Activated naive CD8-positive, alpha-beta T cell treated with anti-CD3 and anti-CD28 coated beads, Interleukin-2, amount 10 ng/mL, durations not matched to agents 7 days and 5 days (primary cell): ENCODE data around the gene NOTCH3. TPM values are rescaled to one million over a fixed set of nuclear protein-coding genes. Genes with fewer than 3 reads are reported as not detected.

Experiments
- ATAC-seq: fragments of 150-1000 bp; cut with Tn5 transposase; one replicate; pipeline ENCODE4 v1.10.0; 2021; ENCODE audit warnings: low read depth, moderate library complexity
- POLR2A ChIA-PET: fragments of 350-600 bp; sonication (Branson Sonifier 250); formaldehyde crosslinking; loops from one replicate; lab custom pipeline; 2021; ENCODE audit warnings: antibody characterized with exemption; lab: Charles Lee
- DNase-seq: peaks from one replicate; pipeline ENCODE4 v3.0.0; 2021
- H3K27ac Mint-ChIP-seq: one replicate; pipeline ENCODE4 v1.8.0; 2022; ENCODE audit warnings: mild to moderate bottlenecking, mixed read lengths
- H3K27me3 Mint-ChIP-seq: one replicate; pipeline ENCODE4 v1.8.0; 2022; ENCODE audit warnings: mild to moderate bottlenecking, moderate library complexity, mixed read lengths
- H3K36me3 Mint-ChIP-seq: one replicate; pipeline ENCODE4 v1.8.0; 2021; ENCODE audit warnings: mild to moderate bottlenecking, mixed read lengths
- H3K4me1 Mint-ChIP-seq: one replicate; pipeline ENCODE4 v1.8.0; 2021; ENCODE audit warnings: mixed read lengths
- H3K4me3 Mint-ChIP-seq: one replicate; pipeline ENCODE4 v1.8.0; 2022; ENCODE audit warnings: mild to moderate bottlenecking, moderate library complexity, mixed read lengths
- H3K9me3 Mint-ChIP-seq: one replicate; pipeline ENCODE4 v1.8.0; 2021; ENCODE audit warnings: mixed read lengths
- microRNA-seq: library from miRNA; unstranded; fragments of <30 nt; microRNA quantifications from one replicate; pipeline ENCODE4 v1.2.0, GENCODE V29; 2022
- total RNA-seq, 2 experiments: library from RNA; stranded (reverse); gene quantifications; one replicate each; pipeline ENCODE4 v1.2.3, GENCODE V29; 2021

The NOTCH3 gene
- total RNA-seq, 2 experiments from 2014 or later: 0.22 to 0.31 TPM

GRCh38 chr19:15115080-15115479, 85.7 kb downstream of the NOTCH3 start:
- no peak overlapping the region for H3K27ac Mint-ChIP-seq
- H3K4me1 Mint-ChIP-seq: no peaks in the 10 kb centered on the region
- no peak for ATAC-seq

DNA sequence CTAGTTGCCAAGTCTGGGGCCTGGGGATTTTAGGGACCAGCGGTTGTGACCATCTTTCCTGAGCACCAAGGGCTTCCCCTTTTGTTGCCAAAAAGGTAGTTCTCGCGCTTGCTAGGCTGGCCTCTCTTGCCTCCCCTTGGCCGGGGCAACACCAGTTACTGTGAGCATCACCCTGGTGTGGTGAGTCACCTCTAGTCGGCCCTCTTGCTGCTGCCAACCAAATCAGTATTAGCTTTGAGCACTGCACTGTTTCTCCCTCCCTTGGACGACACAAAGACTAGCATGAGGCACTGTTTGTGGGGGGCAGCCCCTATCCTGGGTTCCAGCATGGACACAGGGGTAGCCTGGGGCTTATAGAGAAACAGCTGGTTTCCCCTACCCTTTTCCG, 86.6 kb downstream of the NOTCH3 start:
- ATAC-seq (no peak), DNase-seq (no peak)
- POLR2A ChIA-PET: no interaction called here
- no peak overlapping the region for H3K4me3 Mint-ChIP-seq
- no peaks in the 10 kb centered on the region for H3K27me3 Mint-ChIP-seq
- no peaks in the 10 kb centered on the region for H3K9me3 Mint-ChIP-seq
- no peaks in the 10 kb centered on the region for H3K4me1 Mint-ChIP-seq
- peaks cover 17% of the 10 kb centered on the region for H3K36me3 Mint-ChIP-seq
- H3K27ac Mint-ChIP-seq: no peak overlapping the region

More at GRCh38 chr19:15115080-15115479, 85.7 kb downstream of the NOTCH3 start:
- POLR2A ChIA-PET: no interaction called here
- Mint-ChIP-seq H3K27me3 (no peaks in the 10 kb centered on the region), H3K9me3 (no peaks in the 10 kb centered on the region), H3K4me3 (no peak overlapping the region), H3K36me3 (peaks cover 24% of the 10 kb centered on the region)
- no peak for DNase-seq

GRCh38 chr19:15113245-15114152, 87.3 kb downstream of the NOTCH3 start:
- Mint-ChIP-seq H3K36me3 (peaks cover 13% of the 10 kb centered on the region), H3K27ac (no peak overlapping the region), H3K4me1 (no peaks in the 10 kb centered on the region), H3K9me3 (no peaks in the 10 kb centered on the region), H3K4me3 (no peak overlapping the region), H3K27me3 (no peaks in the 10 kb centered on the region)
- POLR2A ChIA-PET: no interaction called here
- ATAC-seq: no peak
- DNase-seq: no peak

DNA sequence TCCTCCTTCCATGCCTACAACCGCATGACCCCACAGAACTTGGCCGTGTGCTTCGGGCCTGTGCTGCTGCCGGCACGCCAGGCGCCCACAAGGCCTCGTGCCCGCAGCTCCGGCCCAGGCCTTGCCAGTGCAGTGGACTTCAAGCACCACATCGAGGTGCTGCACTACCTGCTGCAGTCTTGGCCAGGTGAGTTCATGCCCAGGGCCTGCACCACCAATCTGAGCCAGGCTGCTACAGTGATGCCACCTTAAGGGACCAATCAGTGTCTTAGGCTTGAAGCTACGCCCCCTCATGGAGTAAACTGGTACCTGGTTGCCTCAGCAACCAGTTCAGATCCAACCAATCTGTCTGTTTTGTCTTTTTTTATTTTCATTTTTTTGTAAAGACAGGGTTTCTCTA, 88.4 kb downstream of the NOTCH3 start:
- POLR2A ChIA-PET: no interaction called here
- Mint-ChIP-seq H3K36me3 (peaks cover 4% of the 10 kb centered on the region), H3K9me3 (no peaks in the 10 kb centered on the region), H3K4me1 (peaks cover 6% of the 10 kb centered on the region), H3K27ac (no peak overlapping the region), H3K27me3 (no peaks in the 10 kb centered on the region), H3K4me3 (no peak overlapping the region)
- no peak for ATAC-seq
- no peak for DNase-seq

DNA sequence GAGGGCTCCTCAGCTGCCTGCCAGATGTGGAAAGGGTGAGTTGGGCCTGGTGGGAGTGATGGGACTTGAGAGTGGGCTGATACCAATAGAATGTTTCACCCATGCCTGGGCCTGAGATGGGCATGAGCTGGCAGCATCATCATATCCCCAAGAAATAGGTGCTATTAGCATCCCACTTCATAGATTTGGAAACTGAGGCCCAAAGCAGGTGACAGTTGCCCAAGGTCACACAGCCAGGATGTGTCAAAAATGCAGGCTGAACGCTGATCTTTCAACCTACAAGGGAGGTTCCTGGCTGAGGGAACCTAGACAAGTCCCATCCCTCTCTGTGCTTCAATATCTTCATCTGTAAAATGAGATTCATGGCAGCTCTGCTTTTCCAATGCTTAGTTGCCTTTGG, 89.0 kb downstream of the NOTCH3 start:
- ATAC-seq (no peak), DNase-seq (no peak)
- no peak overlapping the region for H3K27ac Mint-ChIP-seq
- H3K4me1 Mint-ChIP-seq: peaks cover 6% of the 10 kb centered on the region
- H3K36me3 Mint-ChIP-seq: peaks cover 4% of the 10 kb centered on the region
- POLR2A ChIA-PET: no interaction called here
- H3K4me3 Mint-ChIP-seq: no peak overlapping the region
- H3K27me3 Mint-ChIP-seq: peaks cover 2% of the 10 kb centered on the region
- no peaks in the 10 kb centered on the region for H3K9me3 Mint-ChIP-seq

GRCh38 chr19:15110418-15110815, 90.4 kb downstream of the NOTCH3 start:
- Mint-ChIP-seq H3K27ac (no peak overlapping the region), H3K9me3 (no peaks in the 10 kb centered on the region), H3K4me1 (peaks cover 8% of the 10 kb centered on the region), H3K27me3 (peaks cover 15% of the 10 kb centered on the region), H3K36me3 (peaks cover 4% of the 10 kb centered on the region), H3K4me3 (no peak overlapping the region)
- POLR2A ChIA-PET: no interaction called here
- ATAC-seq (no peak), DNase-seq (no peak)

DNA sequence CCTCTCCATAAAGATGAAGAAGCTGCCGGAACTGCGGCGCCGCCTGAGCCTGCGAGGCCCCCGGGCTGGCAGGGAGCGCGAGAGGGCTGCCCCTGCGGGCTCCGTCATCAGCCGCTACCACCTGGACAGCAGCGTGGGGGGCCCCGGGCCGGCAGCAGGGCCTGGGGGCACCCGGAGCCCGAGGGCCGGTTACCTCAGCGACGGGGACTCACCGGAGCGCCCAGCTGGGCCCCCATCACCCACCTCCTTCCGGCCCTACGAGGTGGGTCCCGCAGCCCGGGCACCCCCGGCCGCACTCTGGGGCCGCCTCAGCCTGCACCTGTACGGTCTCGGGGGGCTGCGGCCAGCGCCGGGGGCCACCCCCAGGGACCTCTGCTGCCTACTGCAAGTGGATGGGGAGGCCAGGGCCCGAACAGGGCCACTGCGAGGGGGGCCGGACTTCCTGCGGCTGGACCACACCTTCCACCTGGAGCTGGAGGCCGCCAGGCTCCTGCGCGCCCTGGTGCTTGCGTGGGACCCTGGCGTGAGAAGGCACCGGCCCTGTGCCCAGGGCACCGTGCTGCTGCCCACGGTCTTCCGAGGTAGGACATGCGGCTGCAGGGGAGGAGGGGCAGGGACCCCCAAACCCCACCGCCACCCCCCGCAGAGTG, 90.9 kb downstream of the NOTCH3 start:
- DNase-seq (no peak), ATAC-seq (no peak)
- Mint-ChIP-seq H3K9me3 (peaks cover 2% of the 10 kb centered on the region), H3K27me3 (peaks cover 15% of the 10 kb centered on the region), H3K36me3 (peaks cover 4% of the 10 kb centered on the region), H3K4me3 (no peak overlapping the region), H3K4me1 (peaks cover 8% of the 10 kb centered on the region), H3K27ac (no peak overlapping the region)
- POLR2A ChIA-PET: no interaction called here

Small RNA genes within 50 kb of the gene (microRNA-seq; reads per million reads assigned to microRNA genes)
- 2.1 reads per million for gene MIR6795

Other genes starting within 250 kb of the NOTCH3 start
- not detected for gene SLC1A6, start 221.1 kb downstream of the NOTCH3 start, total RNA-seq
- not detected for gene CASP14, start 151.5 kb downstream of the NOTCH3 start, total RNA-seq
- gene OR1I1, start 118.8 kb downstream of the NOTCH3 start, total RNA-seq: not detected
- gene SYDE1, start 93.6 kb downstream of the NOTCH3 start, total RNA-seq: under 1 TPM; 0.33 to 0.34 TPM
- gene EPHX3, start 31.5 kb upstream of the NOTCH3 start, total RNA-seq: not detected
- gene BRD4, start 131.5 kb upstream of the NOTCH3 start, total RNA-seq: 100 to 1,000 TPM; 132 to 134 TPM
- 10 to 100 TPM; 57.4 to 59.1 TPM for gene AKAP8, start 178.8 kb upstream of the NOTCH3 start, total RNA-seq
- 100 to 1,000 TPM; 146 to 149 TPM for gene AKAP8L, start 218.0 kb upstream of the NOTCH3 start, total RNA-seq
- 10 to 100 TPM; 28.4 to 29.3 TPM for gene WIZ, start 249.0 kb upstream of the NOTCH3 start, total RNA-seq